ENCODE data around the gene PLA2G12B. TPM values are rescaled to one million over a fixed set of nuclear protein-coding genes. Genes with fewer than 3 reads are reported as not detected.
"Not testable (repeated sequence)": the region's sequence is repeated elsewhere in the genome, so short reads cannot be mapped to it uniquely, and the experiment has no call there.

The PLA2G12B gene
- total RNA-seq, 1 donor from 2014 or later = not detected

GRCh38 chr10:72935361-72935760, 19.2 kb downstream of the PLA2G12B start:
- no peak for DNase-seq (ENCODE audit: low read depth, low spot score)

DNA sequence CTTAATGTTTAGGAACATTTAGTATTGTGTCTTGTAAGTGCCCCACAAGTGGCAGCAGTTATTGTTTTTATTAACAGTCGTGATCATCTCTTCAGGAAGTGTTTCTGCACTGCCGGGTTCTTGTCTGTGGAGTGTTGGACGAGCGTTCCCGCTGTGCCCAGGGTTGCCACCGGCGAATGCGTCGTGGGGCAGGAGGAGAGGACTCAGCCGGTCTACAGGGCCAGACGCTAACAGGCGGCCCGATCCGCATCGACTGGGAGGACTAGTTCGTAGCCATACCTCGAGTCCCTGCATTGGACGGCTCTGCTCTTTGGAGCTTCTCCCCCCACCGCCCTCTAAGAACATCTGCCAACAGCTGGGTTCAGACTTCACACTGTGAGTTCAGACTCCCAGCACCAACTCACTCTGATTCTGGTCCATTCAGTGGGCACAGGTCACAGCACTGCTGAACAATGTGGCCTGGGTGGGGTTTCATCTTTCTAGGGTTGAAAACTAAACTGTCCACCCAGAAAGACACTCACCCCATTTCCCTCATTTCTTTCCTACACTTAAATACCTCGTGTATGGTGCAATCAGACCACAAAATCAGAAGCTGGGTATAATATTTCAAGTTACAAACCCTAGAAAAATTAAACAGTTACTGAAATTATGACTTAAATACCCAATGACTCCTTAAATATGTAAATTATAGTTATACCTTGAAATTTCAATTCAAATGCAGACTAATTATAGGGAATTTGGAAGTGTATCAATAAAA, 22.2 kb downstream of the PLA2G12B start:
- no peak for DNase-seq (ENCODE audit: low read depth, low spot score)

- DNase-seq (ENCODE audit: low read depth, low spot score) = no peak
Observed at GRCh38 chr10:72930276-72930675, 24.3 kb downstream of the PLA2G12B start.

GRCh38 chr10:72928798-72929197, 25.8 kb downstream of the PLA2G12B start:
- no peak for DNase-seq (ENCODE audit: low read depth, low spot score)

GRCh38 chr10:72927485-72927884, 27.1 kb downstream of the PLA2G12B start:
- DNase-seq (ENCODE audit: low read depth, low spot score) = no peak

GRCh38 chr10:72925951-72926465, 28.6 kb downstream of the PLA2G12B start:
- no peak for DNase-seq (ENCODE audit: low read depth, low spot score)

DNA sequence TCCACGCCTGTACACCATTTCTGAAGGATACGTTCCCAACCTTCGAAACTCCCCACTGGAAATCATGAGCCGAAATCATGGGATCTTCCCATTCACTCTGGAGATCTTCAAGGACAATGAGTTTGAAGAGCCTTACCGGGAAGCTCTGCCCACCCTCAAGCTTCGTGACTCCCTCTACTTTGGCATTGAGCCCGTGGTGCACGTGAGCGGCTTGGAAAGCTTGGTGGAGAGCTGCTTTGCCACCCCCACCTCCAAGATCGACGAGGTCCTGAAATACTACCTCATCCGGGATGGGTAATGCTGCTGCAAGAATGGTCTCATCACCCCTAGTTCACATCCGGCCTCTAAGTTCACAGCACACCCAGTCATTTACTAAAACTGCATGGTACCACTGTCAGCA, 30.3 kb downstream of the PLA2G12B start:
- DNase-seq (ENCODE audit: low read depth, low spot score) = no peak

GRCh38 chr10:72921147-72921683, 33.4 kb downstream of the PLA2G12B start:
- DNase-seq (ENCODE audit: low read depth, low spot score) = not testable (repeated sequence)

DNA sequence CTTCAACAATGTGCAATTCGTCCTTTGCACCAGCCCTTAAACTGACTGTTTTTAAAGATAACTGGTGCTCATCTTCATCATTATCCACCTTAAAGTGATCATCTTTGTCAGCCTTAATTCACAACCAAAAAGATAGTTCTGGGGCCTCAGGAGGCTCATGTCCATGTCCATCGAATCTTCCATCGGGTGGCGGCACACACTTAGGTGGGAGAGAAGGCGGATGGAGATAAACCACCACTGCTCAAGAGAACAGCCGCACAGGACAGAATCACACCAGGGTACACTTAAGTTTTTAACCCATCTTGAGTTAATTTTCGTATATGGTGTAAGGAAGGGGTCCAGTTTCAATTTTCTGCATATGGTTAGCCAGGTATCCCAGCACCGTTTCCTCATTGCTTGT, 36.3 kb downstream of the PLA2G12B start:
- no peak for DNase-seq (ENCODE audit: low read depth, low spot score)

- not testable (repeated sequence) for DNase-seq (ENCODE audit: low read depth, low spot score)
Observed at GRCh38 chr10:72917803-72918332, 36.7 kb downstream of the PLA2G12B start.

- not testable (repeated sequence) for DNase-seq (ENCODE audit: low read depth, low spot score)
Observed at GRCh38 chr10:72917201-72917600, 37.4 kb downstream of the PLA2G12B start.

GRCh38 chr10:72913287-72913686, 41.3 kb downstream of the PLA2G12B start:
- DNase-seq (ENCODE audit: low read depth, low spot score) = no peak

DNA sequence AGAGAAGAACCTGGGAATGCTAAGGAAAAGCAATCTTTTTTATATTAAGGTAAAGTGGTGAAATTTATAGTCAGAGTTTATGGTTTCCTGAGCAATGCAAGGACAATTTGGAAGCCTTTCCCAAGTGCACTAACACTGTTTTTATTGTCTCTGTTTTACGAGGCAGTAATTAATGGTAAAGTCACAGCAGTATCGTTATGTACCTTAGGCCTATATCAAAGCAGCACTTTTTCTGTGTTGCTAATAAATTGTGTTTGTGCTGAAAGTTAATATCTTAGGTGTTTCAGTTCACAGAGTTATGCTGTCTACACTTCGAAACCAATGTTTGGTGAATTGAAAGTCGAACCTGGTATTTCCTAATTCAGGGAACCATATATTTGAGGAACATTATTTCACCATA, 41.9 kb downstream of the PLA2G12B start:
- DNase-seq (ENCODE audit: low read depth, low spot score) = no peak

DNA sequence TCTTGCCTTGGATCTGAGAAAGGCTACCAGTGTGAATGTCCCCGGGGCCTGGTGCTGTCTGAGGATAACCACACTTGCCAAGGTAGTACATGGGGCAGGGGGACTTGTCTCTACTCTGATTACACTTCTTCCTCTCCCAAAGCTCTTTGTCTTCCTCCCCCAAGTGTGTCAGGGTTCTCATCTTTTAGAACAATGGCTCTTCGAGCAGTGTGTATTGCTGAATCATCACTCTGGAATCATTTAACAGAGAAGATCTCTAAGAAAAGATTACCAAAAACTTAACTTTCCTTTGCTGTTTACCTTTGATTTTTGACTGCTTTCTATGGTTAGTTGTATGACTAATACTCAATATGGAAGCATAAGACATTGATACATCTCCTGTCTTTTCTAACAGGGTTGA, 42.8 kb downstream of the PLA2G12B start:
- DNase-seq (ENCODE audit: low read depth, low spot score) = no peak

DNA sequence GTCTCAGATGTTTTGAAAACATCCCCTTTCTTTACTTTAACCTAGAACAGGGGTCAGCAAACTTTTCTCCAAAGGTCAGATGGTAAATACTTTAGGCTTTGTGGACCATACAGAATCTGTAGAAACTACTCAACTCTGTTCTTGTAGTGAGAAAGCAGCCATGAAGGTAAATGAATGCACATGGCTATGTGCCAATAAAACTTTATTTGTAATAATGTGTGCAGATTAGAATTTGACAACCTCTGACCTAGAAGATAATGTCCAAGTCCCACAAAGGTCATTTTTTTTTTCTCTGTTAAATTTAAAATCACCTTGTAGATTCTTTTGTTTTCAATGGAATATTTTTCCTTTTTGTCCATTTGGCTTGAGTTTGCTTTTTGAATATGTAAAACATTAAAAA, 43.9 kb downstream of the PLA2G12B start:
- no peak for DNase-seq (ENCODE audit: low read depth, low spot score)

GRCh38 chr10:72906446-72906845, 48.2 kb downstream of the PLA2G12B start:
- DNase-seq (ENCODE audit: low read depth, low spot score) = no peak

- DNase-seq (ENCODE audit: low read depth, low spot score) = no peak
Observed at GRCh38 chr10:72904806-72905205, 49.8 kb downstream of the PLA2G12B start.

- not testable (repeated sequence) for DNase-seq (ENCODE audit: low read depth, low spot score)
Observed at GRCh38 chr10:72903941-72904446, 50.6 kb downstream of the PLA2G12B start.

DNA sequence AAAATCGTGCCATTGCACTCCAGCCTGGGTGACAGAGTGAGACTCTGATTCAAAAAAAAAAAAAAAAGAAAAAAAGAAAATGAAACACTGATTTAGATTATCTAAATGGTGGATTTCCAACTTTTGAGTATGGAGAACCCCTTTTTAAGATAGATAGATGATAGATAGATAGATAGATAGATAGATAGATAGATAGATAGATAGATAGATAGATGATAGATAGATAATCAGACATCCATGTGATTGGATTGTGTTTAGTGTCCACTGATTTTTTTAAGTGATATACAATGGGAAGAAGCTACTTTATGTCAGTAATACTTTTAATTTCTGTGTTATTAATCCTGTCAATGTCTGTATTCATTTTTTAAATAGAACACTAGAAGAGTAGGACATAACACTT, 55.1 kb downstream of the PLA2G12B start:
- no peak for DNase-seq (ENCODE audit: low read depth, low spot score)

- no peak for DNase-seq (ENCODE audit: low read depth, low spot score)
Observed at GRCh38 chr10:72898616-72899015, 56.0 kb downstream of the PLA2G12B start.

GRCh38 chr10:72895236-72895850, 59.3 kb downstream of the PLA2G12B start:
- DNase-seq (ENCODE audit: low read depth, low spot score) = no peak

GRCh38 chr10:72893136-72893798, 61.3 kb downstream of the PLA2G12B start, which contains the start of gene OIT3:
TSS of gene OIT3 (plus strand) at chr10:72893739. CDS start at chr10:72893799, 60 bp downstream.
- no peak for DNase-seq (ENCODE audit: low read depth, low spot score)
